ENCODE measurements around the gene EPB41L2.

DNA sequence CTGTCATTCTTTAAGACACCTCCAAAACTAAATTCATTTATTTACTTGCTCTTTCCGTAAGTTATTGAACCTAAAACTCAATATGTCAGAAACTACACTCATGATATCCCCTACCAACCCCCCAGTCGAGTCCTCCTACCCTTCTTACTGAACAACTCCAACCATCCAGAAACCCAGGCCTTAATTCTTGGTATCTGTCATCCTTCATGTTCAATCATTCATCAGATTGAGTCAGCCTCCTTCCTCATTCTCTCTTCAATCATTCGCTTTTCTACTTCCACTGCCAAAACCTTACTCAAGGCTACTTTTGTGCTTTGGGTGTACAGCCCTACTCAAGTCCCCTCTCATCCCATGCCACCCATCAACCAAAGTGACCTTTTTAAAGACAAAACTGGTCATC, 140.1 kb downstream of the EPB41L2 start:
- no peak for TF ChIP-seq POLR2A (IDR thresholded peaks at IDR 0.05)
- no peak for TF ChIP-seq POLR2AphosphoS5 (IDR thresholded peaks at IDR 0.05)
- TF ChIP-seq, protein P1, sequence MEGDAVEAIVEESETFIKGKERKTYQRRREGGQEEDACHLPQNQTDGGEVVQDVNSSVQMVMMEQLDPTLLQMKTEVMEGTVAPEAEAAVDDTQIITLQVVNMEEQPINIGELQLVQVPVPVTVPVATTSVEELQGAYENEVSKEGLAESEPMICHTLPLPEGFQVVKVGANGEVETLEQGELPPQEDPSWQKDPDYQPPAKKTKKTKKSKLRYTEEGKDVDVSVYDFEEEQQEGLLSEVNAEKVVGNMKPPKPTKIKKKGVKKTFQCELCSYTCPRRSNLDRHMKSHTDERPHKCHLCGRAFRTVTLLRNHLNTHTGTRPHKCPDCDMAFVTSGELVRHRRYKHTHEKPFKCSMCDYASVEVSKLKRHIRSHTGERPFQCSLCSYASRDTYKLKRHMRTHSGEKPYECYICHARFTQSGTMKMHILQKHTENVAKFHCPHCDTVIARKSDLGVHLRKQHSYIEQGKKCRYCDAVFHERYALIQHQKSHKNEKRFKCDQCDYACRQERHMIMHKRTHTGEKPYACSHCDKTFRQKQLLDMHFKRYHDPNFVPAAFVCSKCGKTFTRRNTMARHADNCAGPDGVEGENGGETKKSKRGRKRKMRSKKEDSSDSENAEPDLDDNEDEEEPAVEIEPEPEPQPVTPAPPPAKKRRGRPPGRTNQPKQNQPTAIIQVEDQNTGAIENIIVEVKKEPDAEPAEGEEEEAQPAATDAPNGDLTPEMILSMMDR (IDR thresholded peaks at IDR 0.05), result no peak
- TF ChIP-seq EP300 (IDR thresholded peaks at IDR 0.05), result no peak
